ENCODE results near the gene PRKACB. TPM values are rescaled to one million over a fixed set of nuclear protein-coding genes. Genes with fewer than 3 reads are reported as not detected.
"Not testable (repeated sequence)": the region's sequence is repeated elsewhere in the genome, so short reads cannot be mapped to it uniquely, and the experiment has no call there.

The PRKACB gene
- polyA plus RNA-seq, 1 donor (not counting 4 experiments of a cell fraction or from before 2014, with no cell fraction given) = 15.3 TPM

- H4K20me1 ChIP-seq (ENCODE audit: control insufficient read depth, extremely low read depth, insufficient read depth, low read length) = no peaks in the 10 kb centered on the region
- H2AFZ ChIP-seq (ENCODE audit: control insufficient read depth, low read length) = no peak overlapping the region
- H3K36me3 ChIP-seq (ENCODE audit: control insufficient read depth in 2 of 2, extremely low read depth in 1 of 2, insufficient read depth in 2 of 2, low read length in 2 of 2) = no peaks in the 10 kb centered on the region
- no peak overlapping the region for H3K27ac ChIP-seq (ENCODE audit: control insufficient read depth, insufficient read depth, low read length)
- no peaks in the 10 kb centered on the region for H3K4me1 ChIP-seq (ENCODE audit: control insufficient read depth, extremely low read depth, insufficient read depth, low read length)
- dilution Hi-C loops (cut with MboI; ENCODE audit: extremely low pct_ligation_motif_present, low sequenced_read_pairs) = no loop called here
- no peak for DNase-seq (ENCODE audit: low read depth, low spot score)
- no peak for FAIRE-seq
- H3K9me3 ChIP-seq (ENCODE audit: control insufficient read depth, low read depth, low read length) = no peaks in the 10 kb centered on the region
- H3K4me3 ChIP-seq (ENCODE audit: control insufficient read depth in 2 of 3, extremely low read depth in 1 of 3, insufficient read depth in 2 of 3, low read depth in 1 of 3, low read length in 3 of 3) = no peak overlapping the region
- H3K4me2 ChIP-seq (ENCODE audit: control insufficient read depth, extremely low read depth, insufficient read depth, low read depth, low read length) = no peak overlapping the region
- TF ChIP-seq EZH2 (IDR thresholded peaks at IDR 0.05; ENCODE audit: low read length) = no peak
- no peak for TF ChIP-seq CTCF (optimal IDR thresholded peaks at IDR 0.05 in 1 of 3, IDR thresholded peaks at IDR 0.05 in 1 of 3, conservative IDR thresholded peaks at IDR 0.05 in 1 of 3; ENCODE audit: extremely low read depth in 1 of 3, insufficient read depth in 2 of 3, low read length in 3 of 3)
- no peaks in the 10 kb centered on the region for H3K79me2 ChIP-seq (ENCODE audit: control insufficient read depth, insufficient read depth, low read length)
- H3K9ac ChIP-seq (ENCODE audit: control insufficient read depth, extremely low read depth, insufficient read depth, low read length) = no peak overlapping the region
- H3K9me1 ChIP-seq (ENCODE audit: control insufficient read depth, extremely low read depth, insufficient read depth, low read length) = no peaks in the 10 kb centered on the region
- no peaks in the 10 kb centered on the region for H3K27me3 ChIP-seq (ENCODE audit: control insufficient read depth, extremely low read depth, insufficient read depth, low read length)
Observed at GRCh38 chr1:84224905-84225304, 80.8 kb downstream of the PRKACB start.

- no peaks in the 10 kb centered on the region for H3K36me3 ChIP-seq (ENCODE audit: control insufficient read depth in 2 of 2, extremely low read depth in 1 of 2, insufficient read depth in 2 of 2, low read length in 2 of 2)
- no peak overlapping the region for H2AFZ ChIP-seq (ENCODE audit: control insufficient read depth, low read length)
- no peaks in the 10 kb centered on the region for H3K79me2 ChIP-seq (ENCODE audit: control insufficient read depth, insufficient read depth, low read length)
- TF ChIP-seq CTCF (optimal IDR thresholded peaks at IDR 0.05 in 1 of 3, IDR thresholded peaks at IDR 0.05 in 1 of 3, conservative IDR thresholded peaks at IDR 0.05 in 1 of 3; ENCODE audit: extremely low read depth in 1 of 3, insufficient read depth in 2 of 3, low read length in 3 of 3) (no peak), EZH2 (IDR thresholded peaks at IDR 0.05; ENCODE audit: low read length) (no peak)
- FAIRE-seq = no peak
- H3K4me2 ChIP-seq (ENCODE audit: control insufficient read depth, extremely low read depth, insufficient read depth, low read depth, low read length) = no peak overlapping the region
- no peaks in the 10 kb centered on the region for H3K9me1 ChIP-seq (ENCODE audit: control insufficient read depth, extremely low read depth, insufficient read depth, low read length)
- H3K4me3 ChIP-seq (ENCODE audit: control insufficient read depth in 2 of 3, extremely low read depth in 1 of 3, insufficient read depth in 2 of 3, low read depth in 1 of 3, low read length in 3 of 3) = no peak overlapping the region
- H3K27ac ChIP-seq (ENCODE audit: control insufficient read depth, insufficient read depth, low read length) = no peak overlapping the region
- dilution Hi-C loops (cut with MboI; ENCODE audit: extremely low pct_ligation_motif_present, low sequenced_read_pairs) = no loop called here
- H4K20me1 ChIP-seq (ENCODE audit: control insufficient read depth, extremely low read depth, insufficient read depth, low read length) = no peaks in the 10 kb centered on the region
- no peaks in the 10 kb centered on the region for H3K27me3 ChIP-seq (ENCODE audit: control insufficient read depth, extremely low read depth, insufficient read depth, low read length)
- H3K9me3 ChIP-seq (ENCODE audit: control insufficient read depth, low read depth, low read length) = no peaks in the 10 kb centered on the region
- H3K4me1 ChIP-seq (ENCODE audit: control insufficient read depth, extremely low read depth, insufficient read depth, low read length) = no peaks in the 10 kb centered on the region
- DNase-seq (ENCODE audit: low read depth, low spot score) = no peak
- H3K9ac ChIP-seq (ENCODE audit: control insufficient read depth, extremely low read depth, insufficient read depth, low read length) = no peak overlapping the region
Observed at GRCh38 chr1:84225646-84226045, 81.6 kb downstream of the PRKACB start.

GRCh38 chr1:84232676-84233075 is 88.6 kb downstream of the PRKACB start:
- H4K20me1 ChIP-seq (ENCODE audit: control insufficient read depth, extremely low read depth, insufficient read depth, low read length); H3K9ac ChIP-seq (ENCODE audit: control insufficient read depth, extremely low read depth, insufficient read depth, low read length); H2AFZ ChIP-seq (ENCODE audit: control insufficient read depth, low read length); H3K9me3 ChIP-seq (ENCODE audit: control insufficient read depth, low read depth, low read length); dilution Hi-C loops (cut with MboI; ENCODE audit: extremely low pct_ligation_motif_present, low sequenced_read_pairs); H3K79me2 ChIP-seq (ENCODE audit: control insufficient read depth, insufficient read depth, low read length); H3K4me2 ChIP-seq (ENCODE audit: control insufficient read depth, extremely low read depth, insufficient read depth, low read depth, low read length); H3K9me1 ChIP-seq (ENCODE audit: control insufficient read depth, extremely low read depth, insufficient read depth, low read length); DNase-seq (ENCODE audit: low read depth, low spot score); FAIRE-seq; H3K27me3 ChIP-seq (ENCODE audit: control insufficient read depth, extremely low read depth, insufficient read depth, low read length); H3K4me3 ChIP-seq (ENCODE audit: control insufficient read depth in 2 of 3, extremely low read depth in 1 of 3, insufficient read depth in 2 of 3, low read depth in 1 of 3, low read length in 3 of 3); H3K4me1 ChIP-seq (ENCODE audit: control insufficient read depth, extremely low read depth, insufficient read depth, low read length); H3K36me3 ChIP-seq (ENCODE audit: control insufficient read depth in 2 of 2, extremely low read depth in 1 of 2, insufficient read depth in 2 of 2, low read length in 2 of 2); H3K27ac ChIP-seq (ENCODE audit: control insufficient read depth, insufficient read depth, low read length): not testable (repeated sequence)
